Gastrocnemius medialis (tissue), 4 donors: Measurements from ENCODE around the gene WWOX. TPM values are rescaled to one million over a fixed set of nuclear protein-coding genes. Genes with fewer than 3 reads are reported as not detected.

Experiments used
- ATAC-seq, 2 donors: fragments of 150-250 bp; one replicate each; pipeline ENCODE4 v1.9.1; 2016
- DNase-seq, 2 donors: peaks; one replicate each; pipeline ENCODE4 v3.0.0-alpha.2; 2019
- H3K27ac ChIP-seq, 4 donors: fragments of 200-600 bp; sonication (generic); 1 replicate in 1 of 4; 2 replicates in 3 of 4; pipeline ENCODE4 v1.5.1; 2016 to 2018; ENCODE audit warnings: mild to moderate bottlenecking in 2 of 4, moderate library complexity in 1 of 4
- H3K27me3 ChIP-seq, 3 donors: fragments of 200-600 bp; sonication (generic) in 2 of 3; 1 replicate in 1 of 3; 2 replicates in 2 of 3; pipeline versions ENCODE4 v1.5.1 to v1.6.0; 2016 to 2019; ENCODE audit warnings: mild to moderate bottlenecking in 1 of 3, moderate library complexity in 1 of 3
- H3K36me3 ChIP-seq, 2 donors: fragments of 200-600 bp; sonication (generic) in 1 of 2; one replicate each; pipeline ENCODE4 v1.5.1; 2017 to 2018
- H3K4me1 ChIP-seq, 2 donors: fragments of 200-600 bp; sonication (generic) in 1 of 2; one replicate each; pipeline ENCODE4 v1.5.1; 2016 to 2017; ENCODE audit warnings: mild to moderate bottlenecking in 2 of 2
- H3K4me3 ChIP-seq, 4 donors: fragments of 200-600 bp; sonication (generic) in 3 of 4; 1 replicate in 1 of 4; 2 replicates in 3 of 4; pipeline ENCODE4 v1.5.1; 2016 to 2019; ENCODE audit warnings: mild to moderate bottlenecking in 2 of 4
- H3K9me3 ChIP-seq, 3 donors: fragments of 200-600 bp; sonication (generic) in 2 of 3; 1 replicate in 1 of 3; 2 replicates in 2 of 3; pipeline ENCODE4 v1.5.1; 2016 to 2019
- CTCF ChIP-seq, 5 experiments: fragments of 450-650 bp in 3 of 5; fragments of 200-600 bp in 2 of 5; sonication (generic) in 2 of 5; IDR thresholded peaks in 4 of 5; conservative IDR thresholded peaks in 1 of 5; 1 replicate in 4 of 5; 2 replicates in 1 of 5; pipeline ENCODE4 v1.5.1; 2016 to 2019; ENCODE audit warnings: antibody characterized with exemption in 5 of 5, mild to moderate bottlenecking in 3 of 5, moderate library complexity in 3 of 5
- POLR2A ChIP-seq, 2 donors: fragments of 450-650 bp; IDR thresholded peaks; one replicate each; pipeline ENCODE4 v1.6.1; 2017; ENCODE audit warnings: antibody characterized with exemption in 2 of 2, mild to moderate bottlenecking in 2 of 2, moderate library complexity in 2 of 2
- in situ Hi-C, 4 donors: fragments of 200-750 bp; cut with MboI; loops; one replicate each; pipeline versions ENCODE4 v1.15.0 to v1.8.0; 2017; ENCODE audit warnings: low sequenced_read_pairs in 4 of 4
- intact Hi-C: fragments of 100-400 bp; cut with DNase I; formaldehyde crosslinking; loops from one replicate; pipeline ENCODE4 v1.15.1; 2023; ENCODE audit warnings: low total_unique reads
- total RNA-seq, 4 donors: library from RNA; depleted of rRNA; stranded (reverse); fragments of >200 nt; gene quantifications; one replicate each; pipeline versions ENCODE4 v1.1.0 to v1.2.3, GENCODE V29; 2016

WWOX gene
- total RNA-seq, 4 donors from 2014 or later: 3.3 to 13.0 (median 6.0) TPM

GRCh38 chr16:78788276-78788675, 688.8 kb downstream of the WWOX start:
- Histone ChIP-seq H3K9me3 (no peaks in the 10 kb centered on the region), H3K27ac (no peak overlapping the region), H3K36me3 (no peaks in the 10 kb centered on the region), H3K4me3 (no peak overlapping the region), H3K27me3 (no peaks in the 10 kb centered on the region), H3K4me1 (no peaks in the 10 kb centered on the region)
- intact Hi-C loops (no loop called here), in situ Hi-C loops (loop anchor here in 1 of 4 donors (25.0 kb wide), 1 partner anchor 676 kb away; no protein-coding TSS in a partner anchor)
- TF ChIP-seq CTCF (IDR thresholded peaks at IDR 0.05 in 4 of 5, conservative IDR thresholded peaks at IDR 0.05 in 1 of 5) (no peak), POLR2A (IDR thresholded peaks at IDR 0.05) (no peak)
- DNase-seq: no peak
- no peak for ATAC-seq

GRCh38 chr16:78788696-78789095, 689.2 kb downstream of the WWOX start:
- Histone ChIP-seq H3K4me3 (no peak overlapping the region), H3K27ac (no peak overlapping the region), H3K9me3 (no peaks in the 10 kb centered on the region), H3K4me1 (no peaks in the 10 kb centered on the region), H3K27me3 (no peaks in the 10 kb centered on the region), H3K36me3 (no peaks in the 10 kb centered on the region)
- DNase-seq (no peak), ATAC-seq (no peak)
- in situ Hi-C loops: loop anchor here in 1 of 4 donors (25.0 kb wide), 1 partner anchor 676 kb away; no protein-coding TSS in a partner anchor
- intact Hi-C loops: no loop called here
- TF ChIP-seq CTCF (IDR thresholded peaks at IDR 0.05 in 4 of 5, conservative IDR thresholded peaks at IDR 0.05 in 1 of 5) (no peak), POLR2A (IDR thresholded peaks at IDR 0.05) (no peak)

- in situ Hi-C loops: loop anchor here in 1 of 4 donors (25.0 kb wide), 1 partner anchor 677 kb away; no protein-coding TSS in a partner anchor
Measured at GRCh38 chr16:78789561-78789960, 690.1 kb downstream of the WWOX start.

GRCh38 chr16:78791011-78791410, 691.6 kb downstream of the WWOX start:
- intact Hi-C loops (no loop called here), in situ Hi-C loops (loop anchor here in 1 of 4 donors (25.0 kb wide), 1 partner anchor 679 kb away; no protein-coding TSS in a partner anchor)
- DNase-seq (no peak), ATAC-seq (no peak)
- no peak overlapping the region for H3K27ac ChIP-seq
- H3K27me3 ChIP-seq: no peaks in the 10 kb centered on the region
- H3K36me3 ChIP-seq: no peaks in the 10 kb centered on the region
- no peaks in the 10 kb centered on the region for H3K4me1 ChIP-seq
- H3K4me3 ChIP-seq: no peak overlapping the region
- H3K9me3 ChIP-seq: no peaks in the 10 kb centered on the region
- no peak for TF ChIP-seq CTCF (IDR thresholded peaks at IDR 0.05 in 4 of 5, conservative IDR thresholded peaks at IDR 0.05 in 1 of 5)
- TF ChIP-seq POLR2A (IDR thresholded peaks at IDR 0.05): no peak

More at GRCh38 chr16:78789561-78789960, 690.1 kb downstream of the WWOX start:
- Histone ChIP-seq H3K36me3 (no peaks in the 10 kb centered on the region), H3K4me1 (no peaks in the 10 kb centered on the region), H3K9me3 (no peaks in the 10 kb centered on the region), H3K27me3 (no peaks in the 10 kb centered on the region), H3K27ac (no peak overlapping the region), H3K4me3 (no peak overlapping the region)
- intact Hi-C loops: no loop called here
- DNase-seq (no peak), ATAC-seq (no peak)
- no peak for TF ChIP-seq CTCF (IDR thresholded peaks at IDR 0.05 in 4 of 5, conservative IDR thresholded peaks at IDR 0.05 in 1 of 5)

GRCh38 chr16:78791926-78792325, 692.5 kb downstream of the WWOX start:
- Histone ChIP-seq H3K27me3 (no peaks in the 10 kb centered on the region), H3K36me3 (no peaks in the 10 kb centered on the region), H3K4me3 (no peak overlapping the region), H3K9me3 (no peaks in the 10 kb centered on the region), H3K4me1 (no peaks in the 10 kb centered on the region), H3K27ac (no peak overlapping the region)
- ATAC-seq (no peak), DNase-seq (no peak)
- intact Hi-C loops (no loop called here), in situ Hi-C loops (loop anchor here in 1 of 4 donors (25.0 kb wide), 1 partner anchor 680 kb away; no protein-coding TSS in a partner anchor)
- no peak for TF ChIP-seq POLR2A (IDR thresholded peaks at IDR 0.05)
- no peak for TF ChIP-seq CTCF (IDR thresholded peaks at IDR 0.05 in 4 of 5, conservative IDR thresholded peaks at IDR 0.05 in 1 of 5)
